Astrocyte of the hippocampus (primary cell): Measurements from ENCODE around the gene MRPL27.

ENCODE experiments used
- DNase-seq: peaks from one replicate; pipeline ENCODE4 v3.0.0; 2011; ENCODE audit warnings: low read depth, low spot score

MRPL27 gene

GRCh38 chr17:50386510-50386909 lies 13.5 kb upstream of the MRPL27 start:
- DNase-seq = no peak

- DNase-seq = no peak
Observed at GRCh38 chr17:50382931-50383330, 9.9 kb upstream of the MRPL27 start.

GRCh38 chr17:50381920-50382319 lies 8.9 kb upstream of the MRPL27 start:
- no peak for DNase-seq

- no peak for DNase-seq
Observed at GRCh38 chr17:50381260-50381815, 8.4 kb upstream of the MRPL27 start.

- DNase-seq = no peak
Observed at GRCh38 chr17:50380369-50381259, 7.6 kb upstream of the MRPL27 start.

- DNase-seq = no peak
Observed at GRCh38 chr17:50379351-50380132, 6.6 kb upstream of the MRPL27 start.

- no peak for DNase-seq
Observed at GRCh38 chr17:50375858-50376538, 3.0 kb upstream of the MRPL27 start.

- no peak for DNase-seq
Observed at GRCh38 chr17:50373705-50374104, 721 bp upstream of the MRPL27 start.

- DNase-seq = no peak
Observed at GRCh38 chr17:50372222-50372757, 694 bp downstream of the MRPL27 start.

- no peak for DNase-seq
Observed at GRCh38 chr17:50371526-50371925, 1.5 kb downstream of the MRPL27 start.

- DNase-seq = no peak
Observed at GRCh38 chr17:50370052-50370451, 2.9 kb downstream of the MRPL27 start.

GRCh38 chr17:50367401-50367800 lies 5.6 kb downstream of the MRPL27 start:
- no peak for DNase-seq

GRCh38 chr17:50365649-50366393 lies 7.2 kb downstream of the MRPL27 start:
- DNase-seq = no peak

- DNase-seq = no peak
Observed at GRCh38 chr17:50365165-50365564, 7.8 kb downstream of the MRPL27 start.

GRCh38 chr17:50364715-50365114 lies 8.3 kb downstream of the MRPL27 start:
- DNase-seq = peak; percentile 69

GRCh38 chr17:50364061-50364458 lies 8.9 kb downstream of the MRPL27 start:
- no peak for DNase-seq

- DNase-seq = peak; percentile 85
Observed at GRCh38 chr17:50363217-50364060, 9.5 kb downstream of the MRPL27 start.

GRCh38 chr17:50362661-50363060 lies 10.3 kb downstream of the MRPL27 start:
- DNase-seq = no peak

GRCh38 chr17:50361561-50362480 lies 11.2 kb downstream of the MRPL27 start:
- peak; percentile 81 for DNase-seq
